ENCODE measurements around the gene TMEM232.
A peak's percentile ranks its signal among the peaks of the same experiment; 100 is the strongest.
"Not testable (repeated sequence)": the region's sequence is repeated elsewhere in the genome, so short reads cannot be mapped to it uniquely, and the experiment has no call there.

The TMEM232 gene

DNA sequence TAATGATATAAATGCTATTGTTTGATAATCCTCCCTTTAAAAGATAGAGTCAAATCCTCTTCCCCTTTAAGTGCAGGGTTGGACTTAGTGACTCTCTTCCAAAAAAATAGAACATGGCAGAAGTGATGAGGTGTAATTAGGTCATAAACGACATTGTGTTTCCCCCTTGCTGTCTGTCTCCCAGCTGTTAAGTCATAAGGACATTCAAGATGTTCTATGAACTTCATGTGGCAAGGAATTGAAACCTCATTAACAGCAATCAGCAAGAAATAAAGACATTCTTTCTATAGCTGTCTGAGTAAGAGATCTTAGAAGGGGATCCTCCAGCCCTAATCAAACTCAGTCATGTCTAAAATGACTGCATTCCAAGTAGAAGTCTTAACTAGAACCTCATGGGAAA lies 9.1 kb upstream of the TMEM232 start:
- no peak for DNase-seq (ENCODE audit: extremely low read depth, low read depth)
- TF ChIP-seq, protein P1, sequence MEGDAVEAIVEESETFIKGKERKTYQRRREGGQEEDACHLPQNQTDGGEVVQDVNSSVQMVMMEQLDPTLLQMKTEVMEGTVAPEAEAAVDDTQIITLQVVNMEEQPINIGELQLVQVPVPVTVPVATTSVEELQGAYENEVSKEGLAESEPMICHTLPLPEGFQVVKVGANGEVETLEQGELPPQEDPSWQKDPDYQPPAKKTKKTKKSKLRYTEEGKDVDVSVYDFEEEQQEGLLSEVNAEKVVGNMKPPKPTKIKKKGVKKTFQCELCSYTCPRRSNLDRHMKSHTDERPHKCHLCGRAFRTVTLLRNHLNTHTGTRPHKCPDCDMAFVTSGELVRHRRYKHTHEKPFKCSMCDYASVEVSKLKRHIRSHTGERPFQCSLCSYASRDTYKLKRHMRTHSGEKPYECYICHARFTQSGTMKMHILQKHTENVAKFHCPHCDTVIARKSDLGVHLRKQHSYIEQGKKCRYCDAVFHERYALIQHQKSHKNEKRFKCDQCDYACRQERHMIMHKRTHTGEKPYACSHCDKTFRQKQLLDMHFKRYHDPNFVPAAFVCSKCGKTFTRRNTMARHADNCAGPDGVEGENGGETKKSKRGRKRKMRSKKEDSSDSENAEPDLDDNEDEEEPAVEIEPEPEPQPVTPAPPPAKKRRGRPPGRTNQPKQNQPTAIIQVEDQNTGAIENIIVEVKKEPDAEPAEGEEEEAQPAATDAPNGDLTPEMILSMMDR (IDR thresholded peaks at IDR 0.05; ENCODE audit: low read depth, low read length) = no peak

DNA sequence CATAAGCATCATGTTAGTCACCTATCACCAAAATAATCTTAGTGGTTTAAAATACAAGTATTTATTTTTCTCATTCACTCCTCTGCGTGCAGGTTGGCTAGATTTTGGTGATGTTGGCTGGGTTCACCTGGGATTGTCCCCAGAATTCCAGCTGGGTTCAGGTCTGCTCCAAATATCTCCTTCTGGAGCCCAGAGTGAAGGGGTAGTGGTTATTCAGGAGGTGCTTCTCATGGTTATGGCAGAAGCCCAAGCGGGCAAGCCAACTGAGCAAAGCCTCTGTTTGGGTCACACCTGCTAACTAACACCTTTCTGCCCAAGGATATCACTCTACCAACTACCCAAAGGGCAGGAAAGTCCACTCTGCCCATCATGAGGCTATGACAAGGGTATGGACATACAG lies 7.6 kb upstream of the TMEM232 start:
- DNase-seq (ENCODE audit: extremely low read depth, low read depth) = no peak
- TF ChIP-seq, protein P1 (IDR thresholded peaks at IDR 0.05; ENCODE audit: low read depth, low read length) = no peak

DNA sequence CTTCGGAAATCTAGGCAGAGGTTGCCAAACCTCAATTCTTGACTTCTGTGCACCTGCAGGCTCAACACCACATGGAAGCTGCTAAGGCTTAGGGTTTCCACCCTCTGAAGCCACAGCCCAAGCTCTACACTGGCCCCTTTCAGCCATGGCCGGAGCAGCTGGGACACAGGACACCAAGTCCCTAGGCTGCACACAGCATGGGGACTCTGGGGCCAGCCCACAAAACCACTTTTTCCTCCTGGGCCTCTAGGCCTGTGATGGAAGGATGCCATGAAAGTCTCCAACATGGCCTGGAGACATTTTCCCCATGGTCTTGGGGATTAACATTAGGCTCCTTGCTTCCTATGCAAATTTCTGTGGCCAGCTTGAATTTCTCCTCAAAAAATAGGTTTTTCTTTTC lies 5.0 kb upstream of the TMEM232 start:
- DNase-seq (ENCODE audit: extremely low read depth, low read depth) = not testable (repeated sequence)

DNA sequence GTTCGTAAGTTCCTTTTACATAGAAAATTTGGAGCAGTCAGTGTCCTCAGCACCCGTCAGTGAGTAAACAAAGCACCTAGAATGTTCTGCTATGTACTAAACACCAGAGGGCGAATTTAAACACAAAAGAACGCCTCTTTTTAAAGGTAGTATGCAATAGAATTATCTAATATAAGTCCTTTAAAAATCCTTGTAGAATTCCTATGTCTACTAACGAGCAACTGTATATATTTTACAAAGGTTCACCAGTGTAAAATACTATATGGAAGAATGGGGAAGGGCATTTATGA lies 499 bp upstream of the TMEM232 start:
- DNase-seq (ENCODE audit: extremely low read depth, low read depth) = no peak

DNA sequence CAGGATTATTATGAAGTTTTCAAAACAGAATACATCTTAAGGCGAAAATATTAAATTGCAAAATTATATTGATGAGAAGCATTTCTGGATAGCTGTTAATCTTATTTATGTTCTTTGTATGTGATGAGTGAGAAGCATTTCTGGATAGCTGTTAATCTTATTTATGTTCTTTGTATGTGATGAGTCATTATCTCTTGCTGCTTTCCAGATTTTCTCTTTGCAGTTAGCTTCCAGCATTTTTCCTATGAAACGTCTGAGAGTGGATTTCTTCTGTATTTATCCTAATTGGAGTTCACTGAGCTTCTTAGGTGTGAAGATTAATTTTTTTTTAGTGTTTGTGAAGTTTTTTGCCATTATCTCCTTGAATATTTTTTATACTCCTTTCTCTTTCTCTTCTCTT lies 8.2 kb downstream of the TMEM232 start:
- no peak for DNase-seq (ENCODE audit: extremely low read depth, low read depth)
- TF ChIP-seq, protein P1 (IDR thresholded peaks at IDR 0.05; ENCODE audit: low read depth, low read length) = no peak

More for the DNA sequence above, 499 bp upstream of the TMEM232 start:
- TF ChIP-seq, protein P1 (IDR thresholded peaks at IDR 0.05; ENCODE audit: low read depth, low read length) = peak; percentile 1; the same call in 1 of the 2 replicates

DNA sequence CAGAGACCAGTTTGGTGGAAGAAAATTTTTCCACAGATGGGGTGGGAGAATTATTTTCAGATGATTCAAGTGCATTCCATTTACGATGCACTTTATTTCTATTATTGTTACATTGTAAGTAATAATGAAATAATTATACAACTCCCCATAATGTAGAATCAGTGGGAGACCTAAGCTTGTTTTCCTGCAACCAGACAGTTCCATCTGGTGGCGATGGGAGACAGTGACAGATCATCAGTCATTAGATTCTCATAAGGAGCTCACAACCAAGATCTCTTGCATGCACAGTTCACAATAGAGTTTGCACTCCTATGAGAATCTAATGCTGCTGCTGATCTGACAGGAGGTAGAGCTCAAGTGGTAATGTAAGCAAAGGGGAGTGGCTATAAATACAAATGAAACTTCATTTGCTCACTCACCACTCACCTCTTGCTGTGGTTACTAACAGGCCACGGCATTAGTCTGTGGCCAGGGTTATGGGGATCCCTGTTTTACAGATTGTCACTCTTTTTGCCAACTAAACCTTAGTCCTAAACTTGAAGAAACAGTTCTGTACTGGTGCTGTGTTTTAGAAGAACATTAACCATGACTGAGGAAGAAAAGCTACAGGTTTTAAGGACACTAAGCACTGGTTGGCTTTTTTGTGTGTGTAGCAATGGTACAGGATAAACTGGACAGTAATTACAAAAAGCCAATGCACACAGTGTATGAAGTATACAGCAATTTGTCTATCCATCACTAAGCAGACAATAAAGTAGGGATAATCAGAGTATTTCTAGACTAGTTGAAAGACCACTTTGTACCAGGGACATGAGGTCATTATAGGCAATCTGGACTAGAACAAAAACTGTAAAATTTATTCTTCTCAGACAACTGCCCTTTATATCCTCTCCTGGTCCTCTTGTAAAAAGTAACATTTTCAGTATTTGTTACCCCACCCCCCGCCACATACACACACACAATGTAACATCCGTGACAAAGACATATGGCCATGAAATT lies 9.9 kb downstream of the TMEM232 start:
- DNase-seq (ENCODE audit: extremely low read depth, low read depth) = no peak
- TF ChIP-seq, protein P1 (IDR thresholded peaks at IDR 0.05; ENCODE audit: low read depth, low read length) = no peak

DNA sequence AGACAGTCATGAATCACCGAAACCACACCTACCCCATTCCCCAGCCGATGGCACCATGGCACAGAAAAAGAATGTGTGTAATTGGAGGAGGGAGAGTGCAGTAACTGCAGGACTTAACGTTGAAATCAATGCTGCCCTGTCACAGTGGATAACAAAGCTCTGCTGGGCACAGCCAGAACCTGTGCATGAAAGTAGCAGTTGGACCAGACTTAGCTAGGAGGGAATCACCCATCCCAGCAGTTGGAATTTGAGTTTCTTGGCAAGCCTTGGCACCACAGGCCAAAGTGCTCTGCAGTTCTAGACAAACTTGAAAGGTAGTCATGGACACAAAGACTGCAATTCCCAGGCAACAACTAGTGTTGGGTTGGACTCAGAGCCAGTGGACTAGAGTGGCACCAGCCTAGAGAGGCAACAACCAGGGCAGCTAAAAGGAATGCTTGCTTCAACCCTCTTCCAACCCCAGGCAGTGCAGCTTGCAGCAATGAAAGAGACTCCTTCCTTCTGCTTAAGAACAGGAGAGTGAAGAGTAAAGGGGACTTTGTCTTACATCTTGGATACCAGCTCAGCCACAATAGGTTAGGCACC lies 19.1 kb downstream of the TMEM232 start:
- no peak for DNase-seq (ENCODE audit: extremely low read depth, low read depth)
- TF ChIP-seq, protein P1 (IDR thresholded peaks at IDR 0.05; ENCODE audit: low read depth, low read length) = no peak

Data from AG09319 (cell line).